GM18870 (cell line): Measurements from ENCODE around the gene KCNE3.
"Not testable (repeated sequence)": the region's sequence is repeated elsewhere in the genome, so short reads cannot be mapped to it uniquely, and the experiment has no call there.

Experiments used
- ATAC-seq: cut with Tn5 transposase; IDR thresholded peaks from one replicate; pipeline ENCODE4 v1.9.1; 2021; ENCODE audit warnings: moderate library complexity; ENCODE audit not compliant: unreplicated experiment

Gene KCNE3

DNA sequence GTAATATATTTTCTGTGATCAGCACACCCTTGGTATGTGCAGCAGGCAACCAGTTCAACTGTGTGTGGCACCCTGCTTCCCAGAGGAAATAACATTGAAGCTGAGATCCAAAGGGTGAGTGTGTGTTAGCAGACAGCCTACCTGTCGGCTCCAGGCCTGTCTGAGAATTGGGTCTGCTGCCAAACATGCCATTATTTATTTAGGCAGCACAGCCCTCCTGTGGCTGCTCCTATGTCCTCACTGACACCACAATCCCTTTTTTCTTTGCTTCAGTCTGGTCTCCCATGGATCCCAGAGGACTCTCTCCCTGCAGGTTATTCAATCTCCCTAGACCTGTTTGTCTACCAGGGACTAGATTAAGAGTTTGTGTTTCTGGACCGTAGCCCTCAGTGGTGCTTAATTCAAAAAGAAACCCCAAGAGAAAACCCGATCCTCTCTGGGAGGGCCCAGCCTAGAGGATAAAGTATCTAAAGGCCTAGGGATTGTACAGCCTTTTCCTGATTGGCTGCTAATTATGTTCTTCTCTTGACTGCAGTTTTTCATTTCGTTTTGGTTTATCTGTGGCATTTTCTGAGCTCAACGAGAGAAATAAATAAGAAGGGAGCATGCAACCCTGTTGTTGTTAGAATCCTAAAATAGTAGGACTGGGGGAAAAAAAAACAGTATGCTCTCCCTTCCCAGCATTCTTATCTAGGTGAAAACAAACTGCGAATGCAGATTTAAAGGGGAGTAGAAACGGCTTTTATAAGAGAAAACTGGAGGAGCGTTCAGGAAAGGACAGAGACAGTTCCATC lies 24.1 kb downstream of the KCNE3 start:
- no peak for ATAC-seq

DNA sequence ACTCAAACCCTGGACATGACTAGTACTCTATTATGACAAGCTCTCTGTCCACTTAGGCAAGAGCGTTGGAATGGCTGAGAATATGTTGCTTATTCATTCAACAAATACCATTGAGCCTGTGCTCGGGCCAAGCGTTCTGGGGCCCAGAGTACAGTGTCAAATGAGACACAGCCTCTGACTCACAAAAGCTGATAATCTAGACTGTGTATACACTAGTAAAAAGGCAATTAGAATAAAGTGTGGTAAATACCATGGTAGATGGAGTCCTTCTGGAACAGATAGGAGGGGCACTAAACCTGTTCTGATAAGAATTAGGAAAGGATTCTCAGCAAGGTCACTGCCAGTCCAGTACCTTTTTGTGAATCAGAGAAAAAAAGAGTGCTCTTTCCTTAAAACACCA lies 24.7 kb downstream of the KCNE3 start:
- no peak for ATAC-seq

DNA sequence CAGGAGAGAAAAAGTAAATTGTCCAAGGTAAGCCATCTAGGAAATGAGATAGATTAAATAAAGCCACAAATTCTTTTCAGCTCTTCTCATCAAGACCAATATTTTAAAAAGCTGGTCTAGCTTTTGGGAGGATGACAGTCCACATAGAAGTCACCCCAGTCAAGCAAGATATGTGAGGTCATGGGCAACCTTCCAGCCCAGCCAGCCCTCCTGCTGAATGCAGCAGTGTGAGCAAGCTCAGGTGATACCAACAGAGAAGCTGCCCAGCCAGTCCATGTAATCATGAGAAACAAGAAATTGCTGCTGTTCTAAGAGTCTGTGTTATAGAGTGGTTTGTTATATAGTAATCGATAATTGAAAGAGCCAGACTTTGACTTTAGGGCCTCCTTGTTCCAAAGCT lies 28.7 kb downstream of the KCNE3 start:
- ATAC-seq, result no peak

DNA sequence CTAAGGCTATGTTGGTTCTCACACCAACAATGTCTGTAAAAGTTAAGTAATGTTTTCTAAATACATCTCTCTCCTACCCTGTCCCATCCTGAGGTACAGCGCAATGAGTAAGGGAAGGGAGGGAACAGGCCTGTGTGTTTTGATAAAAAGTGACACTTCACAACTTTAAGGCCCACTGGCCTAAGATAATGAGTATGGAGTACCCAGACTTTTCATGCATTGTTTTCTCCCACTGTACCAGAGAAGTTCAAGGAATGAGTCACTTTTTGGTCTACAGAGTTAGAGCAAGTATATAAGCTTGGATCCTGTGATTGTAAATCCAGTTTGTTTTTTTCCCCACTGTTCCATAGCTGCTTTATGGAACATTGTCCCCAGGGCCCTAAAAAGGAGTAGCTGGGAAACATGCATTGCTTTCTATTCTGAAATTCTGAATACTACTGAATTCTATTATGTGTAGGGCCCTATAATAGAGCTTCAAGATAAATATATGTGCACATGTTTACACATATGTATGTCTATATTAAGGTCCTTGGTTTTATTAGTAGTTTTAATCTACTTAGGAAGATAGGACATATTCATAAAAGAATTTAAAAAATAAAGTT lies 29.8 kb downstream of the KCNE3 start:
- ATAC-seq, result no peak

DNA sequence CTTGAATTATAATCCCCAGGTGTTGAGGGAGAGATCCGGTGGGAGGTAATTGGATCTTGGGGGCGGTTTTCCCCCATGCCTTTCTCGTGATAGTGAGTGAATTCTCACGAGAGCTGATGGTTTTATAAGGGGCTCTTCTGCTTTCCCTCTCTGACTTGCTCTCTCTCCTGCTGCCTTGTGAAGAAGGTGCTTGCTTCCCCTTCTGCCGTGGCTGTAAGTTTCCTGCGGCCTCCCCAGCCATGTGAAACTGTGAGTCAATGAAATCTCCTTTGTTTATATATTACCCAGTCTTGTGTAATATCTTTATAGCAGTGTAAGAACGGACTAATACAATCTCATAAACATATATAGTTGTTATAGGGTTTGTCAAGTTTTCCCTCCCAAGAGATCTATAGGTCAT lies 32.8 kb downstream of the KCNE3 start:
- no peak for ATAC-seq

DNA sequence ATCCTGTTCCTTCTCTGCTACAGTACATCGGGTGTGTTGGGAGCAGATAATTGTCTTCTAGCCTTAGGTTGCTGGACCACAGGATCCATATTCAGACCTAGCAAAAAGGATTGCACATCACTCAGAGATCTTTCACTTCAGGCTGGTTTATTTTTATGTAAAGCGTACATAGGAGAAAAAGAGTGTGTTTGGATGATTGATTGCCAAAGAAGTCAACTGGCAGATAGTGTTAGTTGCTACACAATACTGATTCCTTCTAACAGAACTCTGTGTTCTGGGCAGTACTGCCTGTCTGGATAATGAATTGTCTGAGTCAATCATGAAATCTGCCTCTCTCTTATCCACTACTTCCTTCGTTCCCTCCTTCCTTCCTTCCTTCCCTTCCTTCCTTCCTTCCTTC lies 38.1 kb downstream of the KCNE3 start:
- no peak for ATAC-seq

DNA sequence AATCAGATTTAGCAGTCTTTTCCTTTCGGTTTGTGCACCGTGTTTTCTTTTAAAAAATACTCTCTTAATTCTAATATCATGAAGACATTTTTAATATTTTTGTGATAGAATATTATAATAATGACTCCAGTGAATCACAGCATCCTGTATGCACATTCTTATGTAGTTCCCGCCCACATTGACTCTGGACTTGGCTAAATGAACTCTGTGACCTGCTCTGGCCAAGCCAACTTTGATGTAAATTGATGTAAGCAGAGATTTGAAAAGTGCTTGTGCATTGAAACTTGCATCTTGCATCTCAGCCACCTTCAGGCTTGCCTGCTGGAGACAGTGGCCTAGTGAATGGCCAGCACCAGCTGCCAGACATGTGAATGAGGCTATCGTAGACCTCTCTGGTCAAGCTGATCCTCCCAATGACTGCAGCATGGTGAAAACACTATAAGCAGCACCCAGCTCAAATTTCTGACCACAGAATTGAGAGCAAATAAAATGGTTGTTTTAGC lies 39.9 kb downstream of the KCNE3 start:
- ATAC-seq, result no peak

DNA sequence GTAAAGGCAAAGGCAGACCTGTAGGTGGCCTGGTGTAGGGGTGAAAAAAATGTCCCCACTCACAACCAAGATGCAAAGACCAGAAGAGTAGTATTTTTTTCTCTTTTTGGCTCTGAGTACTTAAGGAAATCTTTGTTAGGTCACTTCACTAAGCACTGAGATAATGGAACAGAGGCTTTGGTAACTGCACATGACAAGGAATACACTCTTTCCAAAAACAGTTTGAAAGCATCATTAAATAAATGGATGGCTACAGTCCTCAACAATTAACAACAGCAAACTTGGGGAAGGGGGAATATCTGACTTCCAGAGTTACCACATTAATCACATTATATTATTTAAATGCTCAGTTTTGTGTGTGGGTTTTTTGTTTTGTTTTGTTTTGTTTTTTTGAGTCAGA lies 42.2 kb downstream of the KCNE3 start:
- ATAC-seq, result no peak

DNA sequence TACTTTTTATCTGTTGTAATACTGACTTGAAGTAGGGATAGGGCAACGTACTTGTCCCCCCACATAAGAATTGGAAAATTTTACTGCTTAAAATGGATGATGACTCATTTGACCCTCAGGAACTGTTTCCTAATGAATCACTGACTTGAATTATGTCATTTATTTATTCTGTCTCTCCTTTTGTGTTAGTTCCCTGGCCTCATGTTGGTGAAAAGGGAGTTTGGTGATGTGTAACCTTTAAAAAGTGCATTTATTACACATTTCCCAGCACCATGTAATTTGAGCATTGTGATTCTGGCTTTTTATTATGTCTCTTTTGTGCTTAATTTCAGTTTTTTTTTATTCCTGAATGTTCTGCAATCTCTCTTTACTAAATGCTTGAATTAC lies 48.8 kb downstream of the KCNE3 start:
- ATAC-seq, result no peak

DNA sequence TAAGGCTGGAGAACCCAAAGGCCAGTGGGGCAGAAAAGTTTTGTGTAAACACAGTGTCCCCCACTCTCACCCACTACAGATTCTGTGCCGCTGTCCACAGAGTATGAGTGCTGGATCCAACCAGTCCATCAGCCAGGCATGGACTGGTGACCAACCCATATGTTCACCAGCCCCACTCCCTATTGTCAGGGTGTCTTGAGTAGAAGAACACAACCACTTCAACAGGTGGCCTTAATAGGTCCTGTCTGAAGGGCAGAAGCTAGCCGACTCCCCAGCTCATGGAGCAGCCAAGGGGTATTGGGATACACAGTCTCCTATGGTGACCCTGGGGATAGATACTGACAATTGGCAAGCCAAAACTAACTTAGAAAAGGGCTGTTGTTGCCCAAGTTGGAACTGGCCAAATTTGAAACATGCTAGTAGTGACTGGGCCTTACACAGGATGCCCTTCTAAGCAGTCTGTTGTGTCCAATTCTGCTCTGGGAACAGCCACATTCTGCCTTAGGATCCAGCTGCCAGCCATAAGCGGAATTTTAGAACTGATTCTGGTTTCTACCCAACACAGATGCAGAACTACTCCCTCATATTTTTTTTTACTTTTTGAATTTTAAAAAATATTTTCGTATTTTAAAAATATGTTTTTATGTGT lies 49.4 kb downstream of the KCNE3 start:
- no peak for ATAC-seq

DNA sequence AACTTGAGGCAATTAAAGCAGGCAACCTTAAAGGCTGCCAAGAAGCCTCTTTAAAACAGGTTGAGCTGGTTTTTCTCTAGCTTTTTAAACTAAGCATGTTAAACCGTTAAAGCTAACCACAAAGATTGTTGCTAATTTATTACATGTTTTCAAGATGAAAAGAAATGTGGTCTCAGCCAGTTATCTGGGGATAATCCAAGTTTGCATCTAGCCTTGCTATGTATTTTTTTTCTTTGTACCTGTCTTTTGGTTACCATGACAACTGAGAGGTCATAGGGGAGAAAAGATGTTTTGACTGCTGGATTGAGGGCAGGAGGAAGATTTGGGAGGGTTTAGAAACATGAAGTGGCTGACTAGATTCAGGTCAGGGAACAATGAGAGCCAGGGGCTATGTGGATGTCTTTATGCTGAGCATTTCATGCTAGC lies 50.0 kb downstream of the KCNE3 start:
- ATAC-seq, result no peak

DNA sequence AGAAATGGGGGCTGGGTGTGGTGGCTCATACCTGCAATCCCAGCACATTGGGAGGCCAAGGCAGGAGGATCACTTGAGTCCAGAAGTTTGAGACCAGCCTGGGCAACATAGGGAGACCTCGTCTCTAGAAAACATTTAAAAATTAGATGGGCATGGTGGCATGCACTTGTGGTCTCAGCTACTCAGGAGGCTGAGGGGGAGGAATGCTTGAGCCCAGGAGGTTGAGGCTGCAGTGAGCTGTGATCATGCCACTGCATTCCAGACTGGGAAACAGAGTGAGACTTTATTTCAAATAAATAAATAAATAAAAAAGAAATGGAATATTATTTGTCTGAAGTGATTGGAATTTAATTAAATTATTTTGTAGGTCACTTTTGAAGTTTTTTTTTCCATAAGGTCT lies 50.4 kb downstream of the KCNE3 start:
- not testable (repeated sequence) for ATAC-seq

DNA sequence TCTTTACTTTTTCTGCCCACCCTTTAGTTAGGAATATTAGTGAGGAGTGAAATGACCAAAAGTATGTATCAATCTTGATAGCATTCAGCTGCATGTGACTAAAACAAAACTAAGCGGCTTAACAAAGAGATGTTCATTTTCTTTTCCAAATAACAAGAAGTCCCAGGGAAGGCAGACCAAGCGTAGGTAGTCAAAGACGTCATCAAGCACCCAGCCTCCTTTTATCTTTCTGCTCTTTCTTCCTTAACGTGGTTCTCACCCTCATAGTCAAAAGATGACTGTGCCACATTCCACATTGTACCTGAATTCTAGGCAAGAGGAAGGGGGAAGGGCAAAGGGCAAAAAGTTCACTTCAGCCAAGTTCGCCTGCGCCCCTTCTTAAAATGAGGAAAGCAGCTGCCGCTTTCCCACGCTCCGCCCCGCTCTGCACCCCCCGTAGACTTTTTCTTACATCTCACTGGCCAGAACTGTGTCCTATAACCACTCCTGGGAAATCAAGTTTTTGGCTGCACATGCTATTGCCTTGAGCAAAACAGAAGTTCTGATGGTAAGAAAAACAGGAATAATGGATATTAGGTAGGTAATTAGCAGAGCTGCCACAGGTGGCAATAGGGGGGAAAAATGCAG lies 54.5 kb downstream of the KCNE3 start:
- ATAC-seq, result no peak

DNA sequence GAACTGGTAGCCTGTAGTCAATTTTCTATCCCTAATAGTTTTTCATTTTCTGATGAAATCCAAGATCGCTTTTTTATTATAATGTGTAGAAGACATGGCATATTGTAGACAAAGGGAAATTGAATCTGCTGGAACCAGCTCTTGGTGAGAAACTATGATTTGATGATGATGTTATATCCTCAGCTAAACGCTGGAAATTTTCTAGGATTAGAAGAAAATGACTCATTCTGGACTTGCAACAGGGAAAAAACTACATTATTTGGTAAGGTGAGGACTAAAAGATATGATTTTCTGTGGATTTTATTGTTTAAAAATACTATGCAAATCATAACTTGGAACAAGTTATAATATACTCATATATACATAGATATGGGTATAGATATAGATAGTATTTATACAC lies 55.0 kb downstream of the KCNE3 start:
- no peak for ATAC-seq

DNA sequence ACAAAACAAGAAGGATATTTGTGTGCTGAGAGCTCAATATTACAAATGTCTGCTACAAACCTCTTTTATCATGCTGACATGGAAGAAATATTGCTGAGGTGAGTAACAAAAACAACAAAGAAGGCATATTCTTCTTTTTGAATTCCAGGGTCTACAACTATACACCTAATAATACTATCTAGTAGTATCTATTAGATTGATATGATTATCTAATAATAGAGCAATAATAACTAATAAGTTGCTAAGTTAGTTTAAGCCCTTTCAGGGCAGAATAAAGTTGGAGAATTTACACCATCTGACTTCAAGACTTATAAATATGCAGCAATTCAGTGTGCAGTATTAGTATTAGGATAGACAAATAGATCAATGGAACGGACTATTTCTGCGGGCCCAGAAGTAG lies 57.7 kb downstream of the KCNE3 start:
- no peak for ATAC-seq
